ENCODE data around the gene FOXD2.
A peak's percentile ranks its signal among the peaks of the same experiment; 100 is the strongest.

Gene FOXD2

DNA sequence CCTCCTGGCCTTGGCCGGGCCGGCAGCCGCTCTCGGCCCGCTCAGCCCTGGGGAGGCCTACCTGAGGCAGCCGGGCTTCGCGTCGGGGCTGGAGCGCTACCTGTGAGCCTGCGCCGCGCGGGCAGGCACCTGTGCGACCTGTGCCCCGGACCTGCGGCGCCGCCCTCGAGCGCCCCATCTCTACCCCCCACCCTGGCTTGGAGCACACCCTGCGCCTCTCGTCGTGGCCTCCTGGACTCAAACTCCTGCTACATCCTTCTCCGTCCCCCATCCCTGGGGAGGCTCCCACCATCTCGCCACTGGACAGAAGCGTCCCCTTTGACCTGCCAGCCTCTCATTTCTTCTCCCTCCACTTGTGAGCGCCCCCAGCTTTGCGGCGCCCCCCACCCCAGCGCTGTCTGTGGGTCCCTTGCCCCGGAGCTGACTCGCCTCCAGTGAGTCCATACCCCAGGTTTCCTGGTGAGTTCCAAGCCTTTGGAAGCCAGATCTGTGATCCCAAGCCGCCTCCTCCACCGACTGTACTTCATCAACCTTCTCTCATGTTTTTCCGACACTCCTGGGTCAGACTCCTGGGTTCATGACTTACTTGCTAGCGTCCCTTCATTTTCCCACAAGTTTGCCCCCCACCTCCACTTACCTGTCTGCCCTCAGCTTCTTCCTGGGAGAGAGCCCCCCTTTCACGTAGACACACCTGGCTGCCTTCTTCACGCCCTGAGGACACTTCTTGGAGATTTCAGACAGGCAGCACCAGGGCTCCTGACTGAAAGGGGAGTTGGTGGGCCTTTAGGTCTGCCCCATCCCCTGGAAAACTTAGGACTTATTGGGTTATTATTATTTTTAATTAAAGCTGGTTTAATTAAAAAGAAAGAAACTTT lies 20.4 kb upstream of the FOXD2 start:
- no peak for DNase-seq

- DNase-seq = no peak
These were observed 19.7 kb upstream of the FOXD2 start for GRCh38 chr1:47418122-47418521.

DNA sequence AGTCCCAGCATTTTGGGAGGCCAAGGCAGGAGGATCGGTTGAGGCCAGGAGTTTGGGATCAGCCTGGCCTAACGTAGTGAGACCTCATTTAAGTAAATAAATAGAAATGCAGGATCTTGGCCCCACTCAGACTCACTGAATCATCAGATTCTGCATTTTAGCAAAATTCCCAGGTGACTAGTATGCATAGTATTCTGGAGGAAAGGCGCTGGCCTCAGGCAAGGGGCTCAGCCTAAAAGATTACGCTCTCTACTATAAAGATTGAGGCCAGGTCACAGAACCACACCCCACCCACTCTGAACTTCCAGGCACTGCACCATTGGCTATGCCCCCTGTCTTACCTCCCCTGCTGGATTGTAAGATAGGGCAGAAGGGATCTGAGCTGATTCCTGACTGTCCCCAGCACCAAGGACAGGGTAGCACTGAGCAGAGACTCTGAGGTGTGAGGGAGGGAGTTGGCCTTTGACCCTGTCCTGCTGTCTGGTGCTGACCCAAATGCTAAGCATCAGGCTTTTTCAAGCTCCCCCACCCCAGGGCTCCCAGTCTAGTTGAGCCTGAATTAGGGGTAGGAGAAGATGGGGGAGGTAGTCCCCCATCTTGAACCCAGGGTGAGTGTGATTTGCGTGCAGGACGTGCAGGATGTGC lies 19.0 kb upstream of the FOXD2 start:
- DNase-seq = no peak

DNA sequence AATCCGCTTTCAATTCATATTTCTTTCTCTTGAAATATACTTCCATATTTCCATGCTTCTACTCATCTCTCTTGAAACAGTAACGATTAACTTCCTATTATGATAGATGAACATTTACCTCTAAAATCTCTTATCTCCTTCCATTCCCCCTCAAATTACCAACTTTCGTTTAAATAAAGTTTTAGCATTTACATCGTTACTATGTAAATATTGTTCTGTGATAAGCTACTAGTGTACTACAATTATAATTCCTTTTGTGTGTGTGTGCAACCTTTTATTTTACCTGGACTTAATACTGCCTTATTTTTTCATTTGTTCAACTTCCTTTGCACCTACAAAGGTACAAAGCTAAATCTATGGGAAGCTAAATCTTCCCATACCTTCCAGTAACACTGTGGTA lies 17.3 kb upstream of the FOXD2 start:
- no peak for DNase-seq

- DNase-seq = no peak
These were observed 14.0 kb upstream of the FOXD2 start for GRCh38 chr1:47423872-47424271.

DNA sequence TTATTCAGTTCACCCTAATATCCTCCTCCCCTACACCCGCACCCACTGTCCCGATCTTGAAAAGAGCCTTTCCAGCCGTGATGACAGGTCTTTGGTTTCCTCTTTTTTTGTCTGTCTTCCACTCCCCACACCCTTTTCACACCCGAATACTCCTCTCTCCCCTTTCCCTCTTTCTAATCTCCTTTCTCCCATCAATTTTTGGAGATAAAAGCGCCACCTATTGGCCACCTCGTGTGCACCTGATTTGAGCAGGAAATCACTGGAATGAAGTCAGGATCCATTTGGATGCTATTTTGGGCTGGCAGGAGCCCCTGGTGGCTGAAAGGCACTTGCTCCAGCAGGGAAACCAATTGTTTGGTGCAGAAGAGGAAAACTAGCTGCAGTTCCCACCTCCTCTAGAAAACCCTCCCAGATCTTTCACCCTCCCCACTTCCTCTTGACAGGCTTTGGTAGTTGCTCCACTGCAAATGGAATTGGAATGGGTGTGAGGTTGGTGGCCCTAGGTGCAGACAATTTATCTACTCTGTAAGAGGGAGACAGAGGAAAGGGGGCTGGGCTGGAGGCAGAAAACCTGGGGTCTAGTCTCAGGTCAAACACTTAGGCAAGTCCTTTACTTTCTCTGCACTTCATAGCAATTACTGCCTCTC lies 13.4 kb upstream of the FOXD2 start:
- no peak for DNase-seq

DNA sequence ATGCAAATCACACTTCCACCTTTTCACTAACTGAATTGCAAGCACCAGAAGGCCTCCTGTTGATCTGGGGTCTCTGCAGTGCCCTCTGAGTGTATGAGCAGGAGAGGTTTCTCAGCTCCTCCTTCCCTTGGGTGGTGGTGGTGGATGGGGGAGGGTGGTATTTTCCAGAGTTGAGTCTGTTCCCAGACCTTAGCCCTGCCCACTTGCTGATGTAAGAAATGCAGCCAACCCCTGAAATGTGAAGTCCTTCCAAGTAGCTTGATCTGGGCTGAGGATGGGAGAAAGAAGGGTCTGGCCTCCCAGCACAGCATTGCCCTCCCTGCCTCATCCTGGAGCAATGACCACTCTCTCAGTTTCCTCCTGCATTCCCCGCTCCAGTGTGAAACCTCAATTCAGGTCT lies 6.3 kb upstream of the FOXD2 start:
- DNase-seq = no peak

GRCh38 chr1:47432071-47433036 lies 5.5 kb upstream of the FOXD2 start:
- peak; percentile 35 for DNase-seq

GRCh38 chr1:47433037-47433421 lies 4.8 kb upstream of the FOXD2 start:
- DNase-seq = no peak

DNA sequence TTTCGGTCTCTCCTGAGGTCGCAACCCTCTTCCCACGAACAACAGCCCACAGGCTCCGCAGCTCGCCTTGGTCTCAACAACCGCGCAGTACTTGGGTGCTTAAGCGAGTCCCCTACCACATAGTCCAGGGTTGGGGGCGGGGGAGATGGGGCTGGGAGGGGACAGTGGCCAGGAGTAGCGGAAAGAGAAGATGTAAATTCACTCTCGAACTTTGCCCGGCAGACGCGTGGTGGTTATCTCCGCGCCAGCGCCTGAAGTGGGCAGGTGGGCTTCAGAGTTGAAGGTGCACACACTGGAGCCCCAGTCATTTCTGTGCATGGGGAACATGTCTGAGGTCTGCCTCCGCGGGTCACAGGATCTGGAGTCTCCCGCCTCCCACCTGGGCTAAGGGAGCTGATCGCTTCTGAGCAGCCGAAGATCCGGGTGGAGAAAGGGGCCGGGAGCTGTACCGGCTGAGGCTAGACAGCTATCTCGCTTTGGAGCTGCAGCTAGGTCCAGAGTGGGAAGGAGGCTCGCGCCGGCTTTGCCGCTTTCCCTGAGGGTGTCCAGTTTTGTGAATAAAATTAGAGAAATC lies 4.3 kb upstream of the FOXD2 start:
- DNase-seq = no peak

- DNase-seq = no peak
These were observed 3.6 kb upstream of the FOXD2 start for GRCh38 chr1:47434051-47434842.

DNA sequence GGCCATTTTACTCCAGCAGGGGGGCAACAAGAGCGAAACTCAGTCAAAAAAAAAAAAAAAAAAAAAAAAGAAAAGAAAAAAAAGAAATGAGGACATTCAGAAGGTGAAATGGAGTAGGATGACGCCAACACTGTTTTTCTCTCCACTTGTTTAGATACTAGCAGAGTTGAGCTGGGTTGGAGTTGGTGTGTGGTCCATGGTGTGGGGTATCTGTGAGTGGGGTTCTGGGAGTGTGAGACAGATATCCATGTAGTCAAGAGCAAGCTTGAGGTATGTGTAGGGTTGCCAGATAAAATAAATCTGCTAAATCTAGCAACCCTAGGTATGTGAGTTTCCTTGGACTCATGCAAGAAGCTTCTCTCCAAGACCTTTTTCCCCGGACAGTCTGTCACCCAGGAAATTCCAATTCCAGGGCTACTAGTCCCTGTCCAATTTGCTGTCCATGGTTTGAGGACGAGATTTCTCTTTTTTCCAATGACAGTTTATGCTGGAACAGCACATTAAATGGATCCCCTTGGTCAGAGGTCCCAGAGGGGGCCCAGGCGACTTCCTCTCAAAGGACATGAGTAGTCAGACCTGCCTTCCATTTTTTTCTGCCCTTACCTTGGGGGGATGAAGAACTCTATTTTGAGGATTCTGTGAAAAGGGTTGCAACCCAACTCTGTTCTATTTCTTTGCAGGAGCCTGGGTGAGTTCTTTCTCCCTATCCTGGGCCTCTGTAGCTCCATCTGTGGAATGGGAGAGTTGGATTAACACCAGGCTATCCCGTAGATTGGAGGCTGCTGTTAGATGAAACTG lies 2.1 kb upstream of the FOXD2 start:
- no peak for DNase-seq

DNA sequence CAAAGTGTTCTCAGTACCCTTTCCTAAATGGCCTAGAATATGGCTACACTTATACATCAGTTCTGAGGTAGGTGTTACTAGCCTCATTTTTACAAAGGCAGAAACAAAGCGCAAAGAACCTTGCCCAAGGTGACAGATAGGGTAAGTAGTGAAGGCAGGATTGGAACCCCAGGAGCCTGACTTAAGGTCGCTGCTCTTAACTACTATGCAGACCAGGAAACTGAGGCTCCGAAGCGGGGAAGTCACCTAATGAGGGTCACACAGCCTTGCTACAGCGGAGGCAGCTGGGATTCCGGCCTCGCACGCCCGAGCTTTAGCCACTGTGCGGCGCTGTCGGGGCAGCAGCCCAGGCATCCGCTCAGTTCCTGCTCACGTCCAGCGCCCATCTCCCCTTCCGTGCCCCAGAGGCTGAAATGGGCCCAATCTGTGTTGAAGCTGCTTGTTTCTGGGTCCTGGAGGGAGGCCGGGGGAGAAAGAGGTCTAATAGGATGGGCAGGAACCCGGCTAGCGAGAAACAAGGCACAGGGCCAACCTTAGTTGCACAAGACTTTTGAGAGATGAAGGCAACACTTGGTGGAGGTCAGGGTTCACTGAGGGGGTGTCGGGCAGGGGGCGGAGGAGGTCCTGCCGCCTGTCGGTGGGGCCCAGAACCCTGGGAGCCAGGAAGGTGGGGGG lies 1.4 kb upstream of the FOXD2 start:
- DNase-seq = peak; percentile 40

DNA sequence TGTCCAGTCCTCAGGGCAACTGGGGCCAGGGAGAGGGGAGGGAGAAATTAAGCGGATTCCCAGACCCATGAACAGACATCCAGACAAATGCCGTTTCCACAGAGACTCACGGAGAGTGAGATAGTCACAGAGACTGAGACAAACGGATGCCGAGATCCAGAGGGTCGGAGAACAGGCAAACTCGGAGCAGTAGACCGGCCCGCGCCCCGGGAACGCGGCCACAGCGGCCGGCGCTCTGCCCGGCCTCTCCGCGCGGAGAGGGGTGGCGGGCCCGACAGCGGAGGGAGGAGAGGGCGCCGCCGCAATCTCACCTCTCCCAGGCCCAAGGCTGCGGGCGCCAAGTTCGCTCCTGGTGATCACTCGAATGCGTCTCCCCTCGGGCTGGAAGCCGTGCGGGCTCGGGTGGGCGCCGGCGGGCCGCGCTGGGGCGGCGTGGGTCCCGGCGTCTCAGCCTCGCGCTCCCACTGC lies 831 bp upstream of the FOXD2 start:
- no peak for DNase-seq

GRCh38 chr1:47438165-47439016 lies 547 bp downstream of the FOXD2 start:
- DNase-seq = no peak

DNA sequence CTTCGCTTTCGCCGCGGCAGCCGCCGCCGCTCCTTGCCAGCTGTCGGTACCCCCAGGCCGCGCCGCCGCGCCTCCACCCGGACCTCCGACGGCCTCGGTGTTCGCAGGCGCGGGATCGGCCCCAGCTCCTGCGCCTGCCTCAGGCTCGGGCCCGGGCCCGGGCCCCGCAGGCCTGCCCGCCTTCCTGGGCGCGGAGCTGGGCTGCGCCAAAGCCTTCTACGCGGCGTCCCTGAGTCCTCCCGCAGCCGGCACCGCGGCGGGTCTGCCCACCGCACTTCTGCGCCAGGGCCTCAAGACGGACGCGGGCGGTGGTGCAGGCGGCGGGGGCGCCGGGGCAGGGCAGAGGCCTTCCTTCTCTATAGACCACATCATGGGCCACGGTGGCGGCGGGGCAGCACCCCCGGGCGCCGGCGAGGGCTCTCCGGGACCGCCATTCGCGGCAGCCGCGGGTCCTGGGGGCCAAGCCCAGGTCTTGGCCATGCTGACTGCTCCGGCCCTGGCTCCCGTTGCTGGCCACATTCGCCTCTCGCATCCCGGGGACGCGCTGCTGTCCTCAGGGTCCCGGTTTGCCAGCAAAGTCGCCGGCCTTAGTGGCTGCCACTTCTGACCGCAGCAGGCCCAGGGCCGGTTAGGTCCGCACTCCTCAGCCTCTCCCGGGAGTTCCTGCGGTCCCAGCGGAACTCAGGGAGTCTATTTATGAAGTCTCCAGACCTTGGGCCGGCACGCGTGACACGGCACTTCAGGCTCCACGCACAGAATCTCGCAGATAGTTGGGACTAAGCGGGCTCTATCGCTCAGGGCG lies 1.4 kb downstream of the FOXD2 start:
- no peak for DNase-seq

- DNase-seq = no peak
These were observed 2.2 kb downstream of the FOXD2 start for GRCh38 chr1:47439819-47440598.

Data from effector CD8-positive, alpha-beta T cell (primary cell).